Chondrocyte (in vitro differentiated cells): ENCODE data around the gene RELB. TPM values are rescaled to one million over a fixed set of nuclear protein-coding genes. Genes with fewer than 3 reads are reported as not detected.

ENCODE experiments used
- DNase-seq: peaks from one replicate; pipeline ENCODE4 v3.0.0; 2021; ENCODE audit warnings: mixed read lengths, low spot score
- H3K27ac Mint-ChIP-seq: one replicate; pipeline ENCODE4 v1.8.0; 2021; ENCODE audit warnings: mild to moderate bottlenecking, moderate library complexity, mixed read lengths; ENCODE audit not compliant: unreplicated experiment
- H3K27me3 Mint-ChIP-seq: 2 replicates; pipeline ENCODE4 v1.8.0; 2021; ENCODE audit warnings: low read depth, mixed read lengths
- H3K36me3 Mint-ChIP-seq: 2 replicates; pipeline ENCODE4 v1.8.0; 2021; ENCODE audit warnings: low read depth, mixed read lengths
- H3K4me1 Mint-ChIP-seq: 2 replicates; pipeline ENCODE4 v1.8.0; 2021; ENCODE audit warnings: low read depth, mild to moderate bottlenecking, mixed read lengths
- H3K4me3 Mint-ChIP-seq: one replicate; pipeline ENCODE4 v1.8.0; 2021; ENCODE audit warnings: mild to moderate bottlenecking, moderate library complexity, mixed read lengths; ENCODE audit not compliant: unreplicated experiment
- H3K9me3 Mint-ChIP-seq: 2 replicates; pipeline ENCODE4 v1.8.0; 2021; ENCODE audit warnings: low read depth, mixed read lengths
- CTCF ChIP-seq: fragments of 200-600 bp; sonication (generic); IDR thresholded peaks from 2 replicates; pipeline ENCODE4 v1.5.0; 2021; ENCODE audit warnings: antibody characterized with exemption, mild to moderate bottlenecking, moderate library complexity
- total RNA-seq: library from RNA; stranded (reverse); gene quantifications from 3 replicates; pipeline ENCODE4 v1.2.1, GENCODE V29; 2021

RELB gene
- total RNA-seq, 1 donor from 2014 or later: 11.0 TPM

DNA sequence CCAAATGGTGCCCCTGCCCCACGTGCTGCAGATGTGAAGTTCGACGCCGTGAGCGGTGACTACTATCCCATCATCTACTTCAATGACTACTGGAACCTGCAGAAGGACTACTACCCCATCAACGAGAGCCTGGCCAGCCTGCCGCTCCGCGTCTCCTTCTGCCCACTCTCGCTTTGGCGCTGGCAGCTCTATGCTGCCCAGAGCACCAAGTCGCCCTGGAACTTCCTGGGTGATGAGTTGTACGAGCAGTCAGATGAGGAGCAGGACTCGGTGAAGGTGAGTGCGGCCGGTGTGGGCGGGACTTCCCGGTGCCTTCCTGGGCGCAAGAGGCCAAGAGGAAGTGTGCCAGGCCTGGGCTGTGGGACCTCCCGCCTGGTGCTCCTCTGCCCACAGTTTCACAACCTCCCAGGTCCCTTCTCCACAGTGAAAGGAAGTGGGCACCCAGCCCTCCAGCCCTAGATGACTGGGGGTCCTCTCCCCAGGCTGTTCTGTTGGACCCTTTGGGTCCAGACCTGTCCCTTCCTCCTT, 14.1 kb upstream of the RELB start:
- no peak for TF ChIP-seq CTCF
- Mint-ChIP-seq H3K27me3 (no peaks in the 10 kb centered on the region), H3K4me3 (no peak overlapping the region), H3K36me3 (peaks cover 27% of the 10 kb centered on the region), H3K4me1 (no peaks in the 10 kb centered on the region), H3K27ac (peak overlapping the region; percentile 22), H3K9me3 (no peaks in the 10 kb centered on the region)
- DNase-seq: no peak

DNA sequence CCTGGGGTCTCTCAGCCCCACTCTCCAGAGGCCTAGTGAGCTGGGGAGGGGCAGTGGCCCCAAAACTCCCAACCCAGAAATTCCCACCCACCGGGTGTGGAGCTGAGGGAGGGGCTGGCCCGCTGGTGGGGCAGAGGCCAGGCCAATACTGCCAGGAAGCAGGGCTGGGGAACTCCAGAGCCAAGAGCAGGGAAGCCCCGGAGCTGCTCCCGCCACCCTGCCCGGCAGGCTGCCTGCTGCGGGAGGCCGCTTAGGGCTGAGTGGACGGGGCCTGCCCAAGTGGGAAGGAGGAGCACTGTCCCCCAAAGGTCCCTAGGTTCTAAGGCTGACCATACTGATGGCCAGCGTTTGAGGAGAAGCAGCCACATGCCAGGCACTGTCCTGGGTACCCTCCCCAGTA, 13.0 kb upstream of the RELB start:
- TF ChIP-seq CTCF: no peak
- H3K27me3 Mint-ChIP-seq: no peaks in the 10 kb centered on the region
- peaks cover 29% of the 10 kb centered on the region for H3K36me3 Mint-ChIP-seq
- H3K4me3 Mint-ChIP-seq: no peak overlapping the region
- no peak for DNase-seq
- H3K4me1 Mint-ChIP-seq: no peaks in the 10 kb centered on the region
- H3K27ac Mint-ChIP-seq: no peak overlapping the region
- no peaks in the 10 kb centered on the region for H3K9me3 Mint-ChIP-seq

DNA sequence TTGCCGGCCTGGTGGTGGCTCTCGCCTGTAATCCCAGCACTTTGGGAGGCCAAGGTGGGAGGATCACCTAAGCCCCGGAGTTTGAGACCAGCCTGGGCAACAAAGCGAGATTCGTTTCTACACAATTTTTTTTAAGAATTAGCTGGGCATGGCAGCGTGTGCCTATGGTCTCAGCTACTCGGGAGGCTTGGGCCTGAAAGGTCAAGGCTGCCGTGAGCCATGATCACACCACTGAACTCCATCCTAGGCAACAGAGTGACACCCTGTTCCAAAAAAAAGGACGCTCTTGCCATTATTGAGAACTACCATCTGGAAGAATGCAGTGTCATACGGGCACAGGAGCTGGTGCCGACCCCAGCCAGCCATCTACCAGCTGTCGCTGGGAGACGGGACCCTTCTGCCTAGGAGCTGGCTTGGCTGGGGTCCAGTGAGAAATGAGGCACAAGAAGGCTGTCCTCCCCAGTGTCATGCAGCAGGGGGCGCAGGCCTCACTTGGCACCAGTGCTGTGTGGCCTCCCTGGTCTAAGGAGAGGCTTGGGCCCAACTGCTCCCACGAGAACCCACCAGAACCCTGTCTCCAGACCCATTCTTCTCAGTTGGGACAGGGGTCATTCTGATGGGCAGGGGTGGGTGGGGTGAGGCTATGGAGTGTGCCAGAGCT, 12.2 kb upstream of the RELB start:
- peak; percentile 76 for TF ChIP-seq CTCF
- H3K4me3 Mint-ChIP-seq: no peak overlapping the region
- H3K9me3 Mint-ChIP-seq: no peaks in the 10 kb centered on the region
- DNase-seq: no peak
- peaks cover 31% of the 10 kb centered on the region for H3K36me3 Mint-ChIP-seq
- H3K27ac Mint-ChIP-seq: no peak overlapping the region
- H3K4me1 Mint-ChIP-seq: no peaks in the 10 kb centered on the region
- no peaks in the 10 kb centered on the region for H3K27me3 Mint-ChIP-seq

DNA sequence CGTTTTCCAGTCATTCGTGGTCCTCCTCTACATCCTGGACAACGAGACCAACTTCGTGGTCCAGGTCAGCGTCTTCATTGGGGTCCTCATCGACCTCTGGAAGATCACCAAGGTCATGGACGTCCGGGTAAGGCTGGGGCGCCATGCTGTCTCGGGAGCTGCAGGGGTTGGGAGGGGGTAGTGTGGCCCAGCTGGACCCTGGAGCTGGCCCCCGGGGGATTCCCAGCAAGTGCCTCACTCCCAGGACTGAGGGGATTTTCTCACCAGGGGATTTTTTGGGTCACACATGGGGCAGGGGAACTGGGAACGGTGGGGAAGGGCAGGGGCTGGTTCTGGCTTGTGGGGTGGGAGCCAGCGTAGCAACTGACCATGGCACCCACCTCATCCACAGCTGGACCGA, 10.8 kb upstream of the RELB start:
- no peaks in the 10 kb centered on the region for H3K4me1 Mint-ChIP-seq
- no peak for TF ChIP-seq CTCF
- H3K27ac Mint-ChIP-seq: no peak overlapping the region
- no peaks in the 10 kb centered on the region for H3K27me3 Mint-ChIP-seq
- no peak overlapping the region for H3K4me3 Mint-ChIP-seq
- peaks cover 26% of the 10 kb centered on the region for H3K36me3 Mint-ChIP-seq
- H3K9me3 Mint-ChIP-seq: no peaks in the 10 kb centered on the region
- no peak for DNase-seq

- H3K4me3 Mint-ChIP-seq: no peak overlapping the region
- no peak overlapping the region for H3K27ac Mint-ChIP-seq
- H3K36me3 Mint-ChIP-seq: peaks cover 26% of the 10 kb centered on the region
- DNase-seq: no peak
- no peak for TF ChIP-seq CTCF
- H3K27me3 Mint-ChIP-seq: no peaks in the 10 kb centered on the region
- no peaks in the 10 kb centered on the region for H3K4me1 Mint-ChIP-seq
- no peaks in the 10 kb centered on the region for H3K9me3 Mint-ChIP-seq
Measured at GRCh38 chr19:44990966-44991365, 10.3 kb upstream of the RELB start.
